UCSD-AML1 (cell line): ENCODE results near the gene PLPP2.
"Not testable (repeated sequence)": the region's sequence is repeated elsewhere in the genome, so short reads cannot be mapped to it uniquely, and the experiment has no call there.

ENCODE experiments used
- DNase-seq: peaks from one replicate; lab custom pipeline; 2025; ENCODE audit not compliant: unreplicated experiment; lab: John Stamatoyannopoulos, UW

PLPP2 gene

DNA sequence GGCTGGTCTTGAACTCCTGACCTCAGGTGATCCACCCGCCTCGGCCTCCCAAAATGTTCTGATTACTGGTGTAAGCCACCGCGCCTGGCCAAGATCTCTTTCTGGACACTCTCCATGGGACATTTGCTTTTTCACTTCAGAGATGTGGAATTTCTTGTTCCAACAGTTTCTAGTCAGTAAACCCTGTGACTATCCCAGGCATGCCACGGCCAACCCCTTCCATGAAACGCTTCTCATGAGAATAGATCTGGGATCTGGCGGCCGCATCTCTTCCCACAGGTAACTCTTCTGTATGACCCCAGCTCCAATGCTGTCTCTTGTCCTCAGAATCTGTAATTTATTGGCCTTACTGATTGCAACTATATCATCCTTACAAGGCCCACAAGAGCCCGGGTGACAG, 16.2 kb downstream of the PLPP2 start:
- DNase-seq, result no peak

DNA sequence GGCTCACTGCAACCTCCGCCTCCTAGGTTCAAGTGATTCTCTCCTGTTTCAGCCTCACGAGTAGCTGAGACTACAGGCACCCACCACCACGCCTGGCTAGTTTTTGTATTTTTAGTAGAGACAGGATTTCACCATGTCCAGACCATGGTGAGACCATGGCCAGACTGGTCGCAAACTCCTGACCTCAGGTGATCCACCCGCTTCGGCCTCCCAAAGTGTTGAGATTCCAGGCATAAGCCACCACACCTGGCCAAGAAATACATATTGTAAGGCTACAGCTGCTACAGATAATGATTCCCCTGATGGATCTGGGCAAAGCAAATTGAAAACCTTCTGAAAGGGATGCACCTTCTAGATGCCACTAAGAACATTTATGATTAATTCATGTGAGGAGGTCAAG, 17.8 kb downstream of the PLPP2 start:
- DNase-seq, result no peak

DNA sequence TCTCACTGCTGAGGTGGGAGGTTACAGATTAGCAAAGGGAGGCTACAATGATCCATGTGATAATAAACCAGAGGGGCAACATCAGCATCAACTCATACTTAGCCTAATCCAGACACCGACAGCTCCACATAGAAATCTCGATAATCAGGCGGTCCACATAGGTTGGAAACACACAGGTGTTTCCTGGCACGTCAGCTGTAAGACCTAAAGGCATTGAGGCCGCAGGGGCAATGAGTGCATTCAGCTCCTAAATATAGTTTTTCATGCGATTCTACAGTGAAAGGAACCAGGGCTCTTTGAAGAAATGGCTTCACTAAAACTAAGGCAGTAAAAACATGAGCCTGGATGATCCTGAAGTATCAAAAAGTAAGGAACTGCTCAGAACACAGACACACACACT, 19.3 kb downstream of the PLPP2 start:
- DNase-seq, result no peak

DNA sequence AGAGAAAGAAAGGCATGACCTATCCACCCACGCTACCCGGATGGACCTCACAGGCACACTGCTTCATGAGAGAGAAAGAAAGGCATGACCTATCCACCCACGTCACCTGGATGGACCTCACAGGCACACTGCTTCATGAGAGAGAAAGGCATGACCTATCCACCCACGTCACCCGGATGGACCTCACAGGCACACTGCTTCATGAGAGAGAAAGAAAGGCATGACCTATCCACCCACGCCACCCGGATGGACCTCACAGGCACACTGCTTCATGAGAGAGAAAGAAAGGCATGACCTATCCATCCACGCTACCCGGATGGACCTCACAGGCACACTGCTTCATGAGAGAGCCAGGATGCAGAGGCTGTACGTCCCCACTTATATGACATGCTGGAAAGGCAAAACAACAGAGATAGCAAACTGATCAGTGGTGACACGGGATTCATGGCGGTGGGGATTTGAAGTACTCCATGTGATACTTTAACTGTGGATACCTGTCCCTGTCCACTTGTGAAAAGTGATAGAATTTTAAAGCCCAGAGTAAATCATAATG, 20.4 kb downstream of the PLPP2 start:
- not testable (repeated sequence) for DNase-seq

DNA sequence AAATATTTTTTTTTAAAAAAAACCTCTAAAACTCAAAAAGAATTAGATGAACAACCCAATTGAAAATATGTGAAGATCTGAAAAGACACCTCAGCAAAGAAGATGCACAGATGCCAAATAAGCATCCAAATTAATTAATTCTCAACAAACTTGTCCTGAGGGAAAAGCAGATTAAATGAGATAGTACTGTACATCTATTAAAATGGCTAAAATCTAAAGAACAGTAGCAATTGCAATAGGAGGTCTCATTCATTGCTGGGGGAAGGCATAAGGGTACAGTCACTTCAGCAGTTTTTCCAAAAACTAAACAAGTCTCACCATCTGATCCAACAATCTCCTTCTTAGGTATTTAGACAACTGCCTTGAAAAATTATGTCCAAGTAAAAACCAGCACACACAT, 22.0 kb downstream of the PLPP2 start:
- DNase-seq, result no peak

DNA sequence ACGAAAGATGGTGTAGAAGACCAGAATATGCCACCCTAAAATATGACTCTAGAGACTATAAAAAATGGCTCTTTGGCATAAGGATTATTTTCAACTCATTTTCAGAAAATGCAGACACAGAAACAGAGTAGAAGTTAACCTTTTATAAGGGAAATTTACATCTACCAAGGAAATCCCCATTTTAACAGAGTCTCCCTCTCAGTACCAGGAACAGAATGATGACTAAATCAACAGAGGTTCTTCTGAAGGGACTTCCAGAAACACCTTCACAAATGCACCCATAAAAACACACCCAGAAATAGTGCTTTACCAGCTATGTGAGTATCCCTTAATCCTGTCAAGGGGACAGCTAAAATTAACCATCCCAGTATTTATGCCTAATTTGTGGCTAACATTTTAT, 29.1 kb downstream of the PLPP2 start:
- DNase-seq, result no peak

DNA sequence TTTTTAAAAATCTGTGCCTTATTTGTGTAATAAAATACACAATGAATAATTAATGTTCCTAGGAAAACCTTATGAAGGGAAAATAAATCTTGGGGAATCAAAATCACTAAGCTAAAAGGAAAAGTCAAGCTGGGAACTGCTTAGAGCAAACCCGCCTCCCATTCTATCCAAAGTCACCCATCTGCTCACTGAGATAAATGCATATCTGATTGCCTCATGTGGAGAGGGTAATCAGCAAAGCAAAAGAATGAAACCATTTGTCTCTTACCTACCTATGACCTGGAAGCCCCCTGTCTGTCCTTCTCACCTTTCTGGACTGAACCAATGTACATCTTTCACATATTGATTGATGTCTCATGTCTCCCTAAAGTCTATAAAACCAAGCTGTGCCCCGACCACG, 34.4 kb downstream of the PLPP2 start:
- not testable (repeated sequence) for DNase-seq

DNA sequence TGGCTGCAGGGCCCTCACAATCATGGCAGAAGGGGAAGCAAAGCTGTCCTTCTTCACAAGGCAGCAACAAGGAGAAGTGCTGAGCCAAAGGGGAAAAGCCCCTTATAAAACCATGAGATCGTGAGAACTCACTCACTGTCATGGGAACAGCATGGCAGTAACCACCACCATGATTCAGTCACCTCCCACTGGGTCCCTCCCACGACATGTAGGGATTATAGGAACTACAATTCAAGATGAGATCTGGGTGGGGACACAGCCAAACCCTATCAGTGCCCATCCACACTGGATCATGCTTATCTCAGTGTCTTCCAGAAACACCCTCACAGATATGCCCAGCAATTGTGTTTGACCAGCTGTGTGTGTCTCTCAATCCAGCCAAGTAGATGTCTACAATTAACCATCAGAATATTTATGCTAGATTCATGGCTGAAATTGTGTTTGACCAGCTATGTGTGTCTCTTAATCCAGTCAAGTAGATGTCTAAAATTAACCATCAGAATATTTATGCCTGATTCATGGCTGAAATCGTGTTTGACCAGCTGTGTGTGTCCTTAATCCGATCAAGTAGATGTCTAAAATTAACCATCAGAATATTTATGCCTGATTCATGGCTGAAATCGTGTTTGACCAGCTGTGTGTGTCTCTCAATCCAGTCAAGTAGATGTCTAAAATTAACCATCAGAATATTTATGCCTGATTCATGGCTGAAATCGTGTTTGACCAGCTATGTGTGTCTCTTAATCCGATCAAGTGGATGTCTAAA, 38.6 kb downstream of the PLPP2 start:
- not testable (repeated sequence) for DNase-seq

DNA sequence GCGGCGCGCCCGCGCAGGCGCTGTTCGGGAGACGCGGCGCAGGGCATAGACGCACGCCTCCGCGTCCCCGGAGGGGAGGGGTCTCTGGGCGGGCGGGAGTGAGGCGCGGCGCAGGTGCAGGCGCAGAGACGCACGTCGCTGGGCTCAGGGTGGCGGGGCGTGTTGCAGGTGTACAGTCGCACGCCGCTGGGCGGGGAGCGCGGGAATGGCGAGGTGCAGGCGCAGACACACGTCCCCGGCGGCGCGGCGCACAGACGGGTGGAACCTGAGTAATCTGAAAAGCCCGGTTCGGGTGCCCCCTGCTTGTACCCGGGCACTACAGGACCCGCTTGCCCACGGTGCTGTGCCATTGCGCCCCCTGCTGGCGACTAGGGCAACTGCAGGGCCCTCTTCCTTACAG, 44.7 kb downstream of the PLPP2 start:
- no peak for DNase-seq

DNA sequence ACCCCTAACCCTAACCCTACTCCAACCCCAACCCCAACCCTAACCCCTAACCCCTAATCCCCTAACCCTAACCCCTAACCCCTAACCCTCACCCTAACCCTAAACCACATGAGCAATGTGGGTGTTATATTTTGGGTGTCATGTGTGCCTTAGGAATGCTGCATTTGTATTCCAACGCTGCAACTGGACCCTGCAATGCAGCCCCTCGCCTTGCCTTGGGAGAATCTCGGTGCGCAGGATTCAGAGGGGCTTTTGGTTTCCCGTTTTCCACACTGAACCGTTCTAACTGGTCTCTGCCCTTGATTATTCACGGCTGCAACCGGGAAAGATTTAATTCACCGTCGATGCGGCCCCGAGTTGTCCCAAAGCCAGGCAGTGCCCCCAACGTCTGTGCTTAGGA, 45.3 kb downstream of the PLPP2 start:
- not testable (repeated sequence) for DNase-seq

DNA sequence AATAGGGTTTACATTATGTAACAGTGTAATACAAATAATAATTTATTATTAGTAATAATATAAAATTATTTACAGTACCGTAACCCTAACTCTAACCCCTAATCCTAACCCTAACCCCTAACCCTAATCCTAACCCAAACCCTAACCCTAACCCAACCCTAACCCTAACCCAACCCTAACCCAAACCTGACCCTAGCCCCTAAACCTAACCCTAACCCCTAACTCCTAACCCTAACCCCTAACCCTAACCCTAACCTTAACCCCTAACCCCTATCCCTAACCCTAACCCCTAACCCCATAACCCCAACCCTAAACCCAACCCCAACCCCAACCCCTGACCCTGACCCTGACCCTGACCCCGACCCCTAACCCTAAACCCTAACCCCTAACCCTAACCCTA, 45.7 kb downstream of the PLPP2 start:
- DNase-seq, result no peak
